ENCODE data around the gene FKBP7.
A peak's percentile ranks its signal among the peaks of the same experiment; 100 is the strongest.
"Not testable (repeated sequence)": the region's sequence is repeated elsewhere in the genome, so short reads cannot be mapped to it uniquely, and the experiment has no call there.

FKBP7 gene

GRCh38 chr2:178448968-178449661, 29.3 kb downstream of the FKBP7 start:
- no peak for DNase-seq (ENCODE audit: low spot score)

- DNase-seq (ENCODE audit: low spot score): no peak
These were observed 37.0 kb downstream of the FKBP7 start for GRCh38 chr2:178441426-178441825.

GRCh38 chr2:178436662-178437061, 41.7 kb downstream of the FKBP7 start:
- DNase-seq (ENCODE audit: low spot score): no peak

- no peak for DNase-seq (ENCODE audit: low spot score)
These were observed 49.1 kb downstream of the FKBP7 start for GRCh38 chr2:178429336-178429735.

GRCh38 chr2:178428396-178428806, 50.0 kb downstream of the FKBP7 start:
- DNase-seq (ENCODE audit: low spot score): no peak

- no peak for DNase-seq (ENCODE audit: low spot score)
These were observed 50.9 kb downstream of the FKBP7 start for GRCh38 chr2:178427458-178427857.

GRCh38 chr2:178426388-178426787, 52.0 kb downstream of the FKBP7 start:
- DNase-seq (ENCODE audit: low spot score): no peak

- no peak for DNase-seq (ENCODE audit: low spot score)
These were observed 53.1 kb downstream of the FKBP7 start for GRCh38 chr2:178425255-178425827.

GRCh38 chr2:178423746-178424145, 54.7 kb downstream of the FKBP7 start:
- DNase-seq (ENCODE audit: low spot score): not testable (repeated sequence)

GRCh38 chr2:178422097-178422496, 56.3 kb downstream of the FKBP7 start:
- no peak for DNase-seq (ENCODE audit: low spot score)

- no peak for DNase-seq (ENCODE audit: low spot score)
These were observed 57.9 kb downstream of the FKBP7 start for GRCh38 chr2:178420463-178420999.

- no peak for DNase-seq (ENCODE audit: low spot score)
These were observed 59.3 kb downstream of the FKBP7 start for GRCh38 chr2:178419123-178419522.

- DNase-seq (ENCODE audit: low spot score): no peak
These were observed 60.0 kb downstream of the FKBP7 start for GRCh38 chr2:178418426-178418825.

- no peak for DNase-seq (ENCODE audit: low spot score)
These were observed 60.5 kb downstream of the FKBP7 start for GRCh38 chr2:178417916-178418315.

- DNase-seq (ENCODE audit: low spot score): no peak
These were observed 62.4 kb downstream of the FKBP7 start for GRCh38 chr2:178415979-178416378.

- DNase-seq (ENCODE audit: low spot score): peak; percentile 88
These were observed 63.8 kb downstream of the FKBP7 start for GRCh38 chr2:178414266-178415247.
